Cardiac muscle cell (in vitro differentiated cells and primary cell): ENCODE measurements around the gene MYL7. TPM values are rescaled to one million over a fixed set of nuclear protein-coding genes. Genes with fewer than 3 reads are reported as not detected.

ENCODE experiments used
- DNase-seq, 2 donors: peaks; one replicate each; pipeline versions ENCODE4 v3.0.0 to v3.0.0-alpha.2; 2010 to 2017; ENCODE audit warnings: low read depth in 1 of 2, low spot score in 1 of 2
- H3K27ac ChIP-seq: fragments of 200-600 bp; sonication (generic); 2 replicates; pipeline ENCODE4 v1.5.1; 2016
- H3K27me3 ChIP-seq: fragments of 200-600 bp; sonication (generic); 2 replicates; pipeline ENCODE4 v1.6.0; 2016; ENCODE audit warnings: control low read depth
- H3K36me3 ChIP-seq: fragments of 200-600 bp; sonication (generic); 2 replicates; pipeline ENCODE4 v1.5.1; 2016; ENCODE audit warnings: control low read depth
- H3K4me1 ChIP-seq: fragments of 200-600 bp; sonication (generic); 2 replicates; pipeline ENCODE4 v1.8.1; 2017; ENCODE audit warnings: low read depth, mild to moderate bottlenecking, mixed run types
- H3K4me3 ChIP-seq: fragments of 200-600 bp; sonication (generic); 2 replicates; pipeline ENCODE4 v1.5.1; 2016; ENCODE audit warnings: mild to moderate bottlenecking
- H3K9me3 ChIP-seq: fragments of 200-600 bp; sonication (generic); 2 replicates; pipeline ENCODE4 v1.5.1; 2017; ENCODE audit warnings: low read depth, mild to moderate bottlenecking, control low read depth
- polyA plus RNA-seq: library from polyadenylated mRNA; unstranded; fragments of >200 nt; fragmentation: Nextera tagmentation; extraction: Ambion mirVana; gene quantifications from 2 replicates; pipeline ENCODE4 v1.2.1, GENCODE V29; 2016
- total RNA-seq: library from RNA; depleted of rRNA; stranded (reverse); fragments of >200 nt; gene quantifications from 2 replicates; pipeline ENCODE4 v1.2.3, GENCODE V29; 2016
- TF ChIP-seq, protein P1 (sequence below): IDR thresholded peaks from 2 replicates; pipeline ENCODE4 v1.5.1; 2012; ENCODE audit warnings: low read depth, mild to moderate bottlenecking, low read length

Gene MYL7
- total and polyA plus RNA-seq, 2 experiments from 2014 or later, result 9,288 to 20,231 TPM

DNA sequence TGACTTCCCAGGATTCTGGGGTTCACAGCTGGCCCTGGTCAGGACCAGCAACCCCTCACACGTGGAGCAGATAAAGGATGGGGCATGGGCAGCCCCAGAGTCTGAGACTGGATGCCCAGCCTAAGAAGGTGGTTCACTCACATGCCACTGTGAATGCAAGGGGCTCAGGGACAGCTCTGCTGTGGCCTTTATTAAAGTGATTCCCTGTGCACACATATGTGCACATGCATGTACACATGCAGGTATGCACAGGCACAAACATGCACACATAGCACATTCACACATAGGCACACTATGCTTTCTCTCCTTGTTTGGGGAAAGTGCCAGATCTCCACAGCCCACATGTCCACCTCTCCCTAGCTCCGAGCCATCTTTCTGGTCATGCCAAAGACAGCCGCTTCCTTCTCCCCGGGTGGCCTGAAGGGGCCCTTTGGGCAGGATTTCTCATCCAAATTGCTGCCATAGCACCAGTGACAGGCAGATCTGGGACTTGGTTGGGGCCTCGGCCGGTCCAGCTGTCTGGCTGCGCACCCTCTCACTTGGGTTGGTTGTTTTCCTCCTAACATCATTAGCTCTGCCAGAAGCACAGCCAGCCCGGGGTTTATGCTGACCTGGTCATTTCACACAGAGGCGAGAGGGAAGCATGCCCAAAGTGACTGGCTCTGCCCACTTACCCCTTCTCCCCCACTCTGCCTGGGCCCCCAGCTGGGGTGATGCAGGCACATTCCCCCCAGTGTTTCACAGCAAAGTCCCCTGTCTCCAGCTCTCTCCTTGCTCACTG is 46.7 kb upstream of the MYL7 start:
- Histone ChIP-seq H3K36me3 (no peaks in the 10 kb centered on the region), H3K27me3 (no peaks in the 10 kb centered on the region), H3K27ac (peak overlapping the region; percentile 19), H3K9me3 (no peaks in the 10 kb centered on the region), H3K4me1 (peaks cover 5% of the 10 kb centered on the region), H3K4me3 (no peak overlapping the region)
- TF ChIP-seq, protein P1, sequence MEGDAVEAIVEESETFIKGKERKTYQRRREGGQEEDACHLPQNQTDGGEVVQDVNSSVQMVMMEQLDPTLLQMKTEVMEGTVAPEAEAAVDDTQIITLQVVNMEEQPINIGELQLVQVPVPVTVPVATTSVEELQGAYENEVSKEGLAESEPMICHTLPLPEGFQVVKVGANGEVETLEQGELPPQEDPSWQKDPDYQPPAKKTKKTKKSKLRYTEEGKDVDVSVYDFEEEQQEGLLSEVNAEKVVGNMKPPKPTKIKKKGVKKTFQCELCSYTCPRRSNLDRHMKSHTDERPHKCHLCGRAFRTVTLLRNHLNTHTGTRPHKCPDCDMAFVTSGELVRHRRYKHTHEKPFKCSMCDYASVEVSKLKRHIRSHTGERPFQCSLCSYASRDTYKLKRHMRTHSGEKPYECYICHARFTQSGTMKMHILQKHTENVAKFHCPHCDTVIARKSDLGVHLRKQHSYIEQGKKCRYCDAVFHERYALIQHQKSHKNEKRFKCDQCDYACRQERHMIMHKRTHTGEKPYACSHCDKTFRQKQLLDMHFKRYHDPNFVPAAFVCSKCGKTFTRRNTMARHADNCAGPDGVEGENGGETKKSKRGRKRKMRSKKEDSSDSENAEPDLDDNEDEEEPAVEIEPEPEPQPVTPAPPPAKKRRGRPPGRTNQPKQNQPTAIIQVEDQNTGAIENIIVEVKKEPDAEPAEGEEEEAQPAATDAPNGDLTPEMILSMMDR, result no peak
- no peak for DNase-seq

DNA sequence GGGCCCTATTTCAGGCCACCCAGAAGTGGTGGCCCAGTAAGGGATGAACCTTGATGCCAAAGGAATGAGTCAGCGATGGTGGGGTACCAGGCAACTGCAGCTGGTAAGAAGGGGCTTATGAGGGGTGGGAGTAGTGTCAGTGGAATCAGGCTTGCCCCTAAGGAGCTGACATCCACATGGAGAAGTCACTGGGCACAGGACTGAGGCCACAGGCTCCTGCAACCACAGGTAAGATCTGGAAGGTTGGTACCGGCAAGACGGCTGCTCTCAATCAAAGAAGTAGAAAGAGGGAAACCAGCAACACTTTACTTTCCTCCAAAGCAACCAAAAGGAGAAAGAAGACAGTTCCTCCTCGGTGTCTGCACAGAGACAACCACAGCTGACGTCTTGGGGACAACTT is 45.6 kb upstream of the MYL7 start:
- Histone ChIP-seq H3K27me3 (no peaks in the 10 kb centered on the region), H3K4me1 (peaks cover 5% of the 10 kb centered on the region), H3K27ac (no peak overlapping the region), H3K9me3 (no peaks in the 10 kb centered on the region), H3K4me3 (no peak overlapping the region), H3K36me3 (no peaks in the 10 kb centered on the region)
- no peak for DNase-seq
- TF ChIP-seq, protein P1, result no peak

DNA sequence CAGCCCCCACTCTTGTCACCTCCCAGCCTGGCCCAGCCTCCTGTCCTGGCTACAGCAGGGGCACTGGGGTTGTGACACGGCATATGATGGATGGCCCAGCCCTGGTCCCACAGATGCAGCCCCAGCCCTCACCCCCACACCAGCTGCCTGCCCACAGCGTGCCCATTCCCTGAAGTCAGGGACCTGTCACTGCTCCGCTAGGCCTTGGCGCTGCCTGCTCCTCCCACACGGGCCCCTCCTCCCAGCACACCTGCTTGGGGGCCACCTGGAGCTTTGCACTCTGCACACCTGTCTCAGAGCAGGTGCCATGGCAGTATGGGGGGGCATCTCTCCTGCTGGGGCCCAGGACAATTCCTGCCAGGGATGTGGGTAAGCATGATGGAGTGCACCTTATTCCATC is 44.6 kb upstream of the MYL7 start:
- peaks cover 5% of the 10 kb centered on the region for H3K4me1 ChIP-seq
- TF ChIP-seq, protein P1, result no peak
- no peak for DNase-seq

DNA sequence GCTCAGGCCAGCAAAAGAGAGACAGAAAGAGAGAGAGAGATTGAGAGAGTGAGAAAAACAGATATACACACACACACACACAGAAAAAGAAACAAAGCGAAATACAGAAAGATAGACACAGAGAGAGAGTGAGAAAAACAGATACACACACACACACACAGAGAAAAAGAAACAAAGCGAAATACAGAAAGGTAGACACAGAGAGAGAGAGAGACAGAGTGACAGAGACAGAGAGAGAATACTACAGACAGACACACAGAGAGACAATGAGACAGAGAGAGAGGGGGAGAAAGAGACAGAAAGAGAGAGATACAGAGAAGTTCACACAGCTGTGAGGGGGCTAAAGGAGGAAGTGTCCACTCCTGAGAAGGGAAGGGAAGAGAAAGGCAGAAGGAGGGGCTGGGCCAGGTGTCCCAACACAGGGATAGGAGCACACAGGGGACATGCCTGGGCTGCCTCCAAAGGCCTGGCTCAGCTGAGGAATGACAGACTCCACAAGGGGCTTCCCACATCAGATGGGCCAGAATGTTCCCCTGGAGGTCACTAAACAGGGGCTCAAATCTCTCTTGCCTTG is 43.8 kb upstream of the MYL7 start:
- no peaks in the 10 kb centered on the region for H3K36me3 ChIP-seq
- no peaks in the 10 kb centered on the region for H3K9me3 ChIP-seq
- no peak overlapping the region for H3K4me3 ChIP-seq
- no peaks in the 10 kb centered on the region for H3K27me3 ChIP-seq
- DNase-seq, result no peak
- TF ChIP-seq, protein P1, result no peak
- H3K4me1 ChIP-seq, result peaks cover 5% of the 10 kb centered on the region
- peak overlapping the region; percentile 7 for H3K27ac ChIP-seq

More for the DNA sequence above, 44.6 kb upstream of the MYL7 start:
- no peaks in the 10 kb centered on the region for H3K36me3 ChIP-seq
- no peak overlapping the region for H3K27ac ChIP-seq
- no peaks in the 10 kb centered on the region for H3K27me3 ChIP-seq
- no peaks in the 10 kb centered on the region for H3K9me3 ChIP-seq
- H3K4me3 ChIP-seq, result no peak overlapping the region

DNA sequence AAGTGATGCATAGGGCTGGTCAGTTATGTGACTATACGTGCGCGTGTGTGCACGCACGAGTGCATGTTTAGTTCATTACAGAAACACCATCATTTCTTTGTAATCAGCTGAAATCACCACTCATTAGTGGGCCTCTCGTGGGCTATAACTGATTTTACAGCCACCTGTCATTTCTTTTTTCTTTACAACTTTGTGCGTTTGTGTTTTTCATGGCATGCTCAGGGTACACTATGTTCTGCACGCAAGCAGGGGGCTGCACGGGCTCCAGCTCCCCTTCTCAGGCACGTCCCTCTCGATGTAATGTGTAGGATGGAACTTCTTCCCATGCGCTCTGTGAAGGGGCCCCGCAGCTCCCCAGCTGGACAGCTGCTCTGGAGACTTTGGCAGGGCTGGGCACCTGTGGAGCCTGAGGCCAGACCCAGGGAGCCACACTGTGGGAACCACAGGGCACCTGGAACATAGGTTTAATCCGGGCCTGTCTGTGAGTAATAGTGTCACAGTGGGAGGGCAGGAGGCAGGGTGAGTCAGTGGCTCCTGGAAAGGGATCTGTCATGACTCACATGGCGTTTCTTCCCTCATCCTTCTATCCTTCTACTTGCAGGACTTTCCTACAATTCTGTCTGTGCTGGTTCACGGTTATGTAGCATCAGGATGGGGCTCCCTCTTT is 43.2 kb upstream of the MYL7 start:
- Histone ChIP-seq H3K36me3 (no peaks in the 10 kb centered on the region), H3K27me3 (no peaks in the 10 kb centered on the region), H3K4me3 (no peak overlapping the region), H3K27ac (peak overlapping the region; percentile 7), H3K9me3 (no peaks in the 10 kb centered on the region), H3K4me1 (peaks cover 5% of the 10 kb centered on the region)
- TF ChIP-seq, protein P1, result no peak
- peak in 1 of 2 donors; percentile 64 for DNase-seq
